ENCODE measurements around the gene OGA. TPM values are rescaled to one million over a fixed set of nuclear protein-coding genes. Genes with fewer than 3 reads are reported as not detected.
"Not testable (repeated sequence)": the region's sequence is repeated elsewhere in the genome, so short reads cannot be mapped to it uniquely, and the experiment has no call there.

Gene OGA
- total RNA-seq, 3 donors from 2014 or later = 52.0 to 72.2 (median 64.5) TPM

- H3K4me3 Mint-ChIP-seq = no peak overlapping the region
- peaks cover 9% of the 10 kb centered on the region for H3K4me1 Mint-ChIP-seq (ENCODE audit: low read depth)
- no peaks in the 10 kb centered on the region for H3K9me3 Mint-ChIP-seq
- no peak for ATAC-seq
- H3K36me3 Mint-ChIP-seq (ENCODE audit: insufficient read depth) = peaks cover 43% of the 10 kb centered on the region
- DNase-seq = no peak
- H3K27me3 Mint-ChIP-seq (ENCODE audit: low read depth) = no peaks in the 10 kb centered on the region
Observed at GRCh38 chr10:101793526-101793925, 24.7 kb downstream of the OGA start.

- Mint-ChIP-seq H3K4me3 (no peak overlapping the region), H3K36me3 (ENCODE audit: insufficient read depth) (peaks cover 39% of the 10 kb centered on the region), H3K9me3 (no peaks in the 10 kb centered on the region), H3K4me1 (ENCODE audit: low read depth) (peaks cover 10% of the 10 kb centered on the region), H3K27me3 (ENCODE audit: low read depth) (no peaks in the 10 kb centered on the region)
- DNase-seq (no peak), ATAC-seq (no peak)
Observed at GRCh38 chr10:101789686-101790085, 28.6 kb downstream of the OGA start.

GRCh38 chr10:101789231-101789630 lies 29.0 kb downstream of the OGA start:
- H3K36me3 Mint-ChIP-seq (ENCODE audit: insufficient read depth) = peaks cover 38% of the 10 kb centered on the region
- not testable (repeated sequence) for ATAC-seq; H3K4me3 Mint-ChIP-seq; H3K9me3 Mint-ChIP-seq; DNase-seq; H3K27me3 Mint-ChIP-seq (ENCODE audit: low read depth)
- H3K4me1 Mint-ChIP-seq (ENCODE audit: low read depth) = peaks cover 15% of the 10 kb centered on the region

- Mint-ChIP-seq H3K9me3 (no peaks in the 10 kb centered on the region), H3K4me3 (no peak overlapping the region), H3K27me3 (ENCODE audit: low read depth) (no peaks in the 10 kb centered on the region), H3K4me1 (ENCODE audit: low read depth) (peaks cover 40% of the 10 kb centered on the region), H3K36me3 (ENCODE audit: insufficient read depth) (peaks cover 32% of the 10 kb centered on the region)
- no peak for ATAC-seq
- no peak for DNase-seq
Observed at GRCh38 chr10:101785801-101786200, 32.4 kb downstream of the OGA start.

- Mint-ChIP-seq H3K4me1 (ENCODE audit: low read depth) (peaks cover 46% of the 10 kb centered on the region), H3K36me3 (ENCODE audit: insufficient read depth) (peaks cover 30% of the 10 kb centered on the region)
Observed at GRCh38 chr10:101784558-101784957, 33.7 kb downstream of the OGA start.

GRCh38 chr10:101783736-101784118 lies 34.5 kb downstream of the OGA start:
- no peaks in the 10 kb centered on the region for H3K9me3 Mint-ChIP-seq
- H3K36me3 Mint-ChIP-seq (ENCODE audit: insufficient read depth) = peaks cover 30% of the 10 kb centered on the region
- DNase-seq (no peak), ATAC-seq (no peak)
- H3K4me3 Mint-ChIP-seq = peak overlapping the region; percentile 99
- H3K27me3 Mint-ChIP-seq (ENCODE audit: low read depth) = peaks cover 7% of the 10 kb centered on the region
- H3K4me1 Mint-ChIP-seq (ENCODE audit: low read depth) = peaks cover 54% of the 10 kb centered on the region

More at GRCh38 chr10:101784558-101784957, 33.7 kb downstream of the OGA start:
- DNase-seq (no peak), ATAC-seq (no peak)
- H3K27me3 Mint-ChIP-seq (ENCODE audit: low read depth) = no peaks in the 10 kb centered on the region
- H3K4me3 Mint-ChIP-seq = peak overlapping the region; percentile 99
- no peaks in the 10 kb centered on the region for H3K9me3 Mint-ChIP-seq

GRCh38 chr10:101782811-101783735 lies 35.2 kb downstream of the OGA start, which contains the start of gene NPM3:
Gene NPM3 (minus strand): TSS chr10:101783446. CDS start chr10:101783390, 56 bp downstream.
- DNase-seq = peak; percentile 78
- peak; percentile 84 to 87 for ATAC-seq
- H3K4me3 Mint-ChIP-seq = peak within 1 kb of the TSS; percentile 99
- no peaks in the 10 kb centered on the region for H3K9me3 Mint-ChIP-seq
- H3K27me3 Mint-ChIP-seq (ENCODE audit: low read depth) = peaks cover 12% of the 10 kb centered on the region
- peaks cover 56% of the 10 kb centered on the region for H3K4me1 Mint-ChIP-seq (ENCODE audit: low read depth)
- peaks cover 30% of the 10 kb centered on the region for H3K36me3 Mint-ChIP-seq (ENCODE audit: insufficient read depth)

- H3K9me3 Mint-ChIP-seq = no peaks in the 10 kb centered on the region
- peaks cover 57% of the 10 kb centered on the region for H3K4me1 Mint-ChIP-seq (ENCODE audit: low read depth)
- peaks cover 30% of the 10 kb centered on the region for H3K36me3 Mint-ChIP-seq (ENCODE audit: insufficient read depth)
Observed at GRCh38 chr10:101781984-101782810, 36.0 kb downstream of the OGA start.

GRCh38 chr10:101781655-101781983 lies 36.6 kb downstream of the OGA start:
- DNase-seq = no peak
- peak overlapping the region; percentile 99 for H3K4me3 Mint-ChIP-seq
- peaks cover 57% of the 10 kb centered on the region for H3K4me1 Mint-ChIP-seq (ENCODE audit: low read depth)
- H3K36me3 Mint-ChIP-seq (ENCODE audit: insufficient read depth) = peaks cover 28% of the 10 kb centered on the region
- ATAC-seq = no peak
- H3K9me3 Mint-ChIP-seq = no peaks in the 10 kb centered on the region
- H3K27me3 Mint-ChIP-seq (ENCODE audit: low read depth) = peaks cover 26% of the 10 kb centered on the region

More at GRCh38 chr10:101781984-101782810, 36.0 kb downstream of the OGA start:
- DNase-seq = no peak
- ATAC-seq = no peak
- Mint-ChIP-seq H3K27me3 (ENCODE audit: low read depth) (peaks cover 20% of the 10 kb centered on the region), H3K4me3 (peak overlapping the region; percentile 99)

GRCh38 chr10:101780818-101781654 lies 37.2 kb downstream of the OGA start:
- peaks cover 57% of the 10 kb centered on the region for H3K4me1 Mint-ChIP-seq (ENCODE audit: low read depth)

GRCh38 chr10:101780187-101780817 lies 37.9 kb downstream of the OGA start:
- H3K36me3 Mint-ChIP-seq (ENCODE audit: insufficient read depth) = peaks cover 19% of the 10 kb centered on the region
- peaks cover 52% of the 10 kb centered on the region for H3K4me1 Mint-ChIP-seq (ENCODE audit: low read depth)
- no peaks in the 10 kb centered on the region for H3K9me3 Mint-ChIP-seq
- ATAC-seq (no peak), DNase-seq (no peak)
- H3K27me3 Mint-ChIP-seq (ENCODE audit: low read depth) = peaks cover 28% of the 10 kb centered on the region
- H3K4me3 Mint-ChIP-seq = peak overlapping the region; percentile 70

More at GRCh38 chr10:101780818-101781654, 37.2 kb downstream of the OGA start:
- Mint-ChIP-seq H3K27me3 (ENCODE audit: low read depth) (peaks cover 27% of the 10 kb centered on the region), H3K4me3 (peak overlapping the region; percentile 70), H3K9me3 (no peaks in the 10 kb centered on the region), H3K36me3 (ENCODE audit: insufficient read depth) (peaks cover 26% of the 10 kb centered on the region)
- ATAC-seq (peak; percentile 52 to 63), DNase-seq (peak; percentile 62)

- H3K27me3 Mint-ChIP-seq (ENCODE audit: low read depth) = peaks cover 34% of the 10 kb centered on the region
- DNase-seq = peak; percentile 81
- peaks cover 19% of the 10 kb centered on the region for H3K36me3 Mint-ChIP-seq (ENCODE audit: insufficient read depth)
- peak overlapping the region; percentile 70 for H3K4me3 Mint-ChIP-seq
- ATAC-seq = peak; percentile 51 to 55
- H3K4me1 Mint-ChIP-seq (ENCODE audit: low read depth) = peaks cover 51% of the 10 kb centered on the region
- H3K9me3 Mint-ChIP-seq = no peaks in the 10 kb centered on the region
Observed at GRCh38 chr10:101779544-101780186, 38.6 kb downstream of the OGA start.
